Stimulated activated naive CD8-positive, alpha-beta T cell treated with anti-CD3 and anti-CD28 coated beads, Interleukin-15, Interleukin-2, amounts not matched to agents 100 ng/mL and 50 ng/mL, for 24 hours (primary cell): ENCODE data around the gene ATP5F1A.
"Not testable (repeated sequence)": the region's sequence is repeated elsewhere in the genome, so short reads cannot be mapped to it uniquely, and the experiment has no call there.

Source experiments
- H3K27ac Mint-ChIP-seq: one replicate; pipeline ENCODE4 v1.8.0; 2021; ENCODE audit warnings: mild to moderate bottlenecking, mixed read lengths
- H3K27me3 Mint-ChIP-seq: one replicate; pipeline ENCODE4 v1.8.0; 2021; ENCODE audit warnings: mixed read lengths
- H3K36me3 Mint-ChIP-seq: one replicate; pipeline ENCODE4 v1.8.0; 2021; ENCODE audit warnings: low read depth, mixed read lengths
- H3K4me1 Mint-ChIP-seq: one replicate; pipeline ENCODE4 v1.8.0; 2021; ENCODE audit warnings: low read depth, mixed read lengths
- H3K4me3 Mint-ChIP-seq: one replicate; pipeline ENCODE4 v1.8.0; 2021; ENCODE audit warnings: mild to moderate bottlenecking, mixed read lengths
- H3K9me3 Mint-ChIP-seq: one replicate; pipeline ENCODE4 v1.8.0; 2021; ENCODE audit warnings: mixed read lengths

Gene ATP5F1A

GRCh38 chr18:46096651-46097300, 1.3 kb downstream of the ATP5F1A start:
- Mint-ChIP-seq H3K9me3 (no peaks in the 10 kb centered on the region), H3K27me3 (no peaks in the 10 kb centered on the region), H3K27ac (peak overlapping the region; percentile 100), H3K36me3 (peaks cover 38% of the 10 kb centered on the region), H3K4me3 (peak overlapping the region; percentile 98), H3K4me1 (peaks cover 45% of the 10 kb centered on the region)

DNA sequence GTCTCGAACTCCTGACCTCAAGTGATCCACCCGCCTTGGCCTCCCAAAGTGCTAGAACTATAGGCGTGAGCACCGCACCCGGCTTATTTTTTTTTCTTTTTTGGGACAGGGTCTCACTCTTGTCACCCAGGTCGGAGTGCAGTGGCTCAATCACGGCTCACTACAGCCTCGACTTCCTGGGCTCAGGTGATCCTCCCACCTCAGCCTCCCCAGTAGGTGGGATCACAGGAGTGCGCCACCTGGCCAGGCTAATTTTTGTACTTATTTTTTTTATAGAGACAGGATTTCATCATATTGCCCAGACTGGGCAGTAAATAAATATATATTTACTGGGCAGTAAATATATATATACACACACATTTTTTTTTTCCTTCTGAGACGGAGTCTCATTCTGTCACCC, 2.6 kb downstream of the ATP5F1A start:
- Mint-ChIP-seq H3K4me3 (peak overlapping the region; percentile 76), H3K9me3 (no peaks in the 10 kb centered on the region), H3K27me3 (no peaks in the 10 kb centered on the region), H3K27ac (peak overlapping the region; percentile 16), H3K4me1 (peaks cover 56% of the 10 kb centered on the region), H3K36me3 (peaks cover 50% of the 10 kb centered on the region)

GRCh38 chr18:46088501-46088900, 9.6 kb downstream of the ATP5F1A start:
- H3K9me3 Mint-ChIP-seq, H3K27me3 Mint-ChIP-seq, H3K27ac Mint-ChIP-seq, H3K4me3 Mint-ChIP-seq: not testable (repeated sequence)
- Mint-ChIP-seq H3K4me1 (peaks cover 21% of the 10 kb centered on the region), H3K36me3 (peaks cover 81% of the 10 kb centered on the region)

GRCh38 chr18:46084431-46084830, 13.7 kb downstream of the ATP5F1A start:
- H3K27me3 Mint-ChIP-seq: no peaks in the 10 kb centered on the region
- no peak overlapping the region for H3K4me3 Mint-ChIP-seq
- H3K27ac Mint-ChIP-seq: no peak overlapping the region
- peaks cover 3% of the 10 kb centered on the region for H3K4me1 Mint-ChIP-seq
- peaks cover 80% of the 10 kb centered on the region for H3K36me3 Mint-ChIP-seq
- H3K9me3 Mint-ChIP-seq: no peaks in the 10 kb centered on the region

- H3K27ac Mint-ChIP-seq: no peak overlapping the region
- H3K9me3 Mint-ChIP-seq: no peaks in the 10 kb centered on the region
- peaks cover 51% of the 10 kb centered on the region for H3K36me3 Mint-ChIP-seq
- no peaks in the 10 kb centered on the region for H3K27me3 Mint-ChIP-seq
- H3K4me3 Mint-ChIP-seq: no peak overlapping the region
- H3K4me1 Mint-ChIP-seq: no peaks in the 10 kb centered on the region
These were observed 17.9 kb downstream of the ATP5F1A start for GRCh38 chr18:46080156-46080555.

DNA sequence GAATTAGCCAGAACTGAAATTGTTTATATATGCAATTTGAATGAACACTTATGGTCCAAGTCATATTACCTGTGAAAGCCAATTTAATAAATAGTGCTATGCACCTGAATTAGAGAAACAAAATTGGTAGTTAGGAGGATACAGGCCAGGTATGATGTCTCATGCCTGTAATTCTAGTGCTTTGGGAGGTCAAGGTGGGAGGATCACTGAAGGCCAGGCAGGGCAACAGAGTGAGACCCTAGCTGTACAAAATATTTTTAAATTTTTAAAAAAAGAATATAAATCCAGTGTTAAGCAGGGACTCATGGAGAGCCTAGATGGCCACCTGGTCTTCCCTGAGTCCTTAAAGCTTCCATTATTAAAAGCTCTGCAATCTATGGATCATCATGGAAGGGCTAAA, 18.8 kb downstream of the ATP5F1A start:
- peaks cover 46% of the 10 kb centered on the region for H3K36me3 Mint-ChIP-seq
- H3K4me3 Mint-ChIP-seq: no peak overlapping the region

DNA sequence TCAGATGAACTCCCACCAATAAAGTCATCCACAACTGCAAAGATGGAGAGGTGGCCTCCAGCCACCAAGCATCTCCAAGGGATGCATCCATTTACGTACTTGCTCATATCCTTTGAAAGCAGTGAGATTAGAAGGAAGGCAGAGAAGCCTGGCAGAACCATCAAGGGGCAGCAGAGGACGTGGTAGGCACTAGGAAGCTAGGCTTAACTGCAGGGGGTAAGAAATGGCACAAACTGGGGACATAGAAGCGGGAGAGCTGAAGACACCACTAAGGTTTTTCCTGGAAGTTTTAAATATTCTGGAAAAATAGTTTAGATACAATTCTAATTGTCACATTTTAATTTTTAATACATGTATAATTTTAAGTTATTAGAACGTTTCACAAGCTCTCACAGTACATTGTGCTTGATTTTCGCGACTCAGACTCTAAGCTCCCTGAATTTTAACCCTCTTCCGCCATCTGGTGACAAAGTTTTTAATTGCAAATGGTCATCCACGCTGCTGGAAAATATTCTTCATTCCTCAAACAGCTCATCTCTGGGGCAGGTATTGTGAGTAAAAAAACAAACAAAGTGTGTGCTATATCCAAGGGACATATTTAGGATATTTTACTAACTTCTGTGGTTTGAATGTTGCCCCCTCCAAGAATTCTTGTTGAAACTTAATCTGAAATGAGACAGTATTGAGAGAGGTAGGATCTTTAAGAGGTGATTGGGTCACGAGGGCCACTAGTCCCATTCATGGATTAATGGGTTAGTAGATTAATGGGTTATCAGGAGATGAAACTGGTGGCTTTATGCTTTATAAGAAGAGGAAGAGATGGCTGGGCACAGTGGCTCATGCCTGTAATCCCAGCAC, 24.4 kb downstream of the ATP5F1A start:
- H3K27ac Mint-ChIP-seq: no peak overlapping the region
- H3K36me3 Mint-ChIP-seq: peaks cover 16% of the 10 kb centered on the region
- H3K4me3 Mint-ChIP-seq: peak overlapping the region; percentile 7
- H3K4me1 Mint-ChIP-seq: peaks cover 40% of the 10 kb centered on the region
- no peaks in the 10 kb centered on the region for H3K9me3 Mint-ChIP-seq
- no peaks in the 10 kb centered on the region for H3K27me3 Mint-ChIP-seq

More for the DNA sequence above, 18.8 kb downstream of the ATP5F1A start:
- Mint-ChIP-seq H3K27me3 (no peaks in the 10 kb centered on the region), H3K27ac (no peak overlapping the region), H3K4me1 (no peaks in the 10 kb centered on the region), H3K9me3 (no peaks in the 10 kb centered on the region)

GRCh38 chr18:46072959-46073358, 25.1 kb downstream of the ATP5F1A start:
- no peaks in the 10 kb centered on the region for H3K27me3 Mint-ChIP-seq
- H3K27ac Mint-ChIP-seq: peak overlapping the region; percentile 58
- H3K4me3 Mint-ChIP-seq: peak overlapping the region; percentile 82
- H3K36me3 Mint-ChIP-seq: peaks cover 17% of the 10 kb centered on the region
- no peaks in the 10 kb centered on the region for H3K9me3 Mint-ChIP-seq
- H3K4me1 Mint-ChIP-seq: peaks cover 42% of the 10 kb centered on the region

DNA sequence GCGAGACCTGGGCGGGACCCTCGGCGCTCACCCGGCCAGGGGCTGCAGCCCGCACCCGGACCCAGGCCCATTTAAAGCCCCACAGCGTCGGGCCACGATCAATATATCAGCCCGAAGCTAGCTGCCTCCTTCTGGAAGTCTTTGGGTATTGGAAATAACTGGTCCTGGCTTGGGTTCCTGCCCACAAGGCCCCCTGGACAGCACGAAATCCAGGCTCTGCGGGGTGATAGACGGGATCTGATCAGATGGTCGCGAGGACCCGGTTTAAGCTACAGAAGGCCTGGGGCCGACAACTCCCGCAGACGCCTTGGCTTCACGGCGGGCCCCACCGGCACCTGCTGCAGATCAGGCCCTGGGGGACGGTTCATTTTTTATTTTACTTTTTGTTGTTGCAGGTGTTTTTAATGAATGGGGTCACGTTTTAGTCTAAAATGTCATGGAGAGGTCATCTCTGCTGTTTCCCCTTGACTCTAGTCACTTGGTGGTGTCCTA, 25.7 kb downstream of the ATP5F1A start:
- no peaks in the 10 kb centered on the region for H3K27me3 Mint-ChIP-seq
- peak overlapping the region; percentile 82 for H3K4me3 Mint-ChIP-seq
- peak overlapping the region; percentile 58 for H3K27ac Mint-ChIP-seq
- no peaks in the 10 kb centered on the region for H3K9me3 Mint-ChIP-seq
- H3K4me1 Mint-ChIP-seq: peaks cover 45% of the 10 kb centered on the region
- peaks cover 17% of the 10 kb centered on the region for H3K36me3 Mint-ChIP-seq

GRCh38 chr18:46071653-46072375, 26.3 kb downstream of the ATP5F1A start, which contains the start of gene PSTPIP2:
Gene PSTPIP2 (minus strand): TSS chr18:46072260. CDS start chr18:46072188, 72 bp downstream.
- Mint-ChIP-seq H3K36me3 (peaks cover 17% of the 10 kb centered on the region), H3K9me3 (no peaks in the 10 kb centered on the region), H3K27ac (peak within 1 kb of the TSS; percentile 85), H3K4me3 (peak within 1 kb of the TSS; percentile 85), H3K4me1 (peaks cover 45% of the 10 kb centered on the region), H3K27me3 (no peaks in the 10 kb centered on the region)

DNA sequence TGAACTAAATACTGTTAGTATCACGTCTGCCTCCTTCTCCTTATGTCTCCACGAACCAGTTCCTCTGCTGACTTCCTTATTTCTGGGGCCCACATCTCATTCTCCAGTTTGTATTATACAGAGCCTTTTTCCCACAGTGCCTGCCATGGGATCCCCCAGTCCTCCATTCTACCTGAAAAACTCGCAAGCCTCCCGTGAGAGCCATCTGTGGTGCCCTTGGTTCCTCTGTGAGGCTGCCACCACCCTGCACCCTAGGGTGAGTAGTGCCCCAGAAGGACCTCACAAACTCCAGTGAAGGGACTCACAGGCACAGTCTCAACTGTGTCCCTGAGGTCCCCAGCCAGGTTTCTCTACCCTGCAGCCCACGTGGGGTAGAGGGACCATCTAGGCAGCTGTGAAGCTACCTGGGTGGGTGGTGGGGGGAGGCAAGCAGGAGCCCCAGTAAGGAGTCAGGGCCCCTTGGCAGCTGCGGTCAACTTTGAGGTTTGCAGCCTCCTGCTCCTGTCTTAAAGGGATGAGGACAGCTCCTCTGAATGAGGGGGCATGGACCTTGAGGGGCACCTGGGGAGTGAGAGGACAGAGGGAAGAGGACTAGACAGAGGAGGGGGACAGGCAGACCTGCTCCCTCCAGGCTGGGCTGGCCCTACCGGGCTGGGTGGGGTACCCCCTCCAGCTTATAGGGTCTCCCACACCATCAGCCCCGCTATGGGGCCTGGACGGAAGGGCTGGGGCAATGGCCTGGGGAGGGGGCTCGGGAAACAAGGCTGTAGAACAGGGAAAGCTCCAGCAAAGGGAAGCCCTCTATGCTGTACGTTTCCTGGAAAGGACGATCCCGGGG, 27.1 kb downstream of the ATP5F1A start:
- Mint-ChIP-seq H3K9me3 (no peaks in the 10 kb centered on the region), H3K4me1 (peaks cover 45% of the 10 kb centered on the region), H3K36me3 (peaks cover 17% of the 10 kb centered on the region), H3K4me3 (peak overlapping the region; percentile 85), H3K27me3 (no peaks in the 10 kb centered on the region), H3K27ac (peak overlapping the region; percentile 80)

DNA sequence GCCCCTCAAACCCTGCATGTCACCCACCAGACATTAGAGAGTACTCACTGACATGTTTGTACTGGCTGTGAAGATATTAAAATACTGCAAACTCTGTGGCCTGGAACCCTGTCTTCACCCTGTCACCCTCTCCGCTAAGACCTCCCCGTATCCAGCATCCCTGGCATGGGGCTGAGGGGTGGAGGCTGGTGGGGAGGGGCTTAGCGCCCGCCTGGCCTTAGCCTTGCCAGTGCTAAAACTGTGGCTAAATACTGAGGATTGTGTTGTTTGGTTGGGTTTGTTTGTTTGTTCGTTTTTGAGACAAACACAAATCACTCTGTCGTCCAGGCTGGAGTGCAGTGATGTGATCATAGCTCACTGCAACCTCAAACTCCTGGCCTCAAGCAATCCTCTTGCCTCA, 27.9 kb downstream of the ATP5F1A start:
- H3K4me3 Mint-ChIP-seq: peak overlapping the region; percentile 85
- peaks cover 45% of the 10 kb centered on the region for H3K4me1 Mint-ChIP-seq
- no peak overlapping the region for H3K27ac Mint-ChIP-seq
- no peaks in the 10 kb centered on the region for H3K27me3 Mint-ChIP-seq
- H3K36me3 Mint-ChIP-seq: peaks cover 14% of the 10 kb centered on the region
- no peaks in the 10 kb centered on the region for H3K9me3 Mint-ChIP-seq

GRCh38 chr18:46069524-46069923, 28.6 kb downstream of the ATP5F1A start:
- no peaks in the 10 kb centered on the region for H3K9me3 Mint-ChIP-seq
- peak overlapping the region; percentile 55 for H3K4me3 Mint-ChIP-seq
- peaks cover 49% of the 10 kb centered on the region for H3K4me1 Mint-ChIP-seq
- peak overlapping the region; percentile 68 for H3K27ac Mint-ChIP-seq
- H3K27me3 Mint-ChIP-seq: no peaks in the 10 kb centered on the region
- peaks cover 13% of the 10 kb centered on the region for H3K36me3 Mint-ChIP-seq

DNA sequence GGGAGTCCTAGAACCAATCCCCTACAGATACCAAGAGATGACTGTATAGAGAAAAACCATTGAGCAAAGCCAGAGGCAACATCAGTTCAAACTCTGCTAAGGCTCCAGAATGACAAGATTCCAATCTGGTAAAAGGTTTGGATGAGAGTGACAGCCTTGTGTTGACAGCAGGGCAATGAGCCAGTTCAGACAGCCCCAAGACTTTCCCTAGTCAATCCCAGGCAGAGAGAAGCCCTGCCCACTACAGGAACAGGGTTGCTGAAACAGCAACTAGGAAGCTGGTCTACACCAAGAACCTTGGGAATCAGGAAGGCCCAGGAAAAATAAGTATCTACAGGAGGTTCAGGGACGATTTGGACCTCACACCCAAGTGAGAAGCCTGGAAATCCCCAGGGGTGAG, 29.3 kb downstream of the ATP5F1A start:
- Mint-ChIP-seq H3K4me1 (peaks cover 52% of the 10 kb centered on the region), H3K36me3 (peaks cover 13% of the 10 kb centered on the region), H3K4me3 (no peak overlapping the region), H3K27me3 (no peaks in the 10 kb centered on the region), H3K27ac (peak overlapping the region; percentile 37), H3K9me3 (no peaks in the 10 kb centered on the region)
